WTC11 (cell line): ENCODE results near the gene TMEM205. TPM values are rescaled to one million over a fixed set of nuclear protein-coding genes. Genes with fewer than 3 reads are reported as not detected.

ENCODE experiments used
- ATAC-seq: fragments of 200-7000 bp; cut with Tn5 transposase; 2 replicates; pipeline ENCODE4 v1.10.0; 2021; ENCODE audit warnings: mild to moderate bottlenecking, moderate library complexity
- CTCF ChIA-PET: fragments of 300-600 bp; sonication (Branson Sonifier 250); formaldehyde crosslinking; loops from one replicate; lab custom pipeline; 2021; ENCODE audit warnings: antibody characterized with exemption; lab: Charles Lee
- POLR2A ChIA-PET: fragments of 350-600 bp; sonication (Branson Sonifier 250); formaldehyde crosslinking; loops from one replicate; lab custom pipeline; 2021; ENCODE audit warnings: antibody characterized with exemption; lab: Charles Lee
- DNase-seq: peaks from one replicate; pipeline ENCODE4 v3.0.0; 2021; ENCODE audit warnings: low spot score
- H3K27ac Mint-ChIP-seq: 2 replicates; pipeline ENCODE4 v1.8.0; 2021; ENCODE audit warnings: mixed read lengths
- H3K27me3 Mint-ChIP-seq: 2 replicates; pipeline ENCODE4 v1.8.0; 2021; ENCODE audit warnings: low read depth, mild to moderate bottlenecking, moderate library complexity, mixed read lengths
- H3K36me3 Mint-ChIP-seq: 2 replicates; pipeline ENCODE4 v1.8.0; 2021; ENCODE audit warnings: mixed read lengths
- H3K4me1 Mint-ChIP-seq: 2 replicates; pipeline ENCODE4 v1.8.0; 2022; ENCODE audit warnings: mixed read lengths
- H3K4me3 Mint-ChIP-seq: 2 replicates; pipeline ENCODE4 v1.8.0; 2021; ENCODE audit warnings: mild to moderate bottlenecking, moderate library complexity, mixed read lengths
- H3K9me3 Mint-ChIP-seq: 2 replicates; pipeline ENCODE4 v1.8.0; 2021; ENCODE audit warnings: mixed read lengths
- CDX4 ChIP-seq: fragments of 250-450 bp; sonication (Bioruptor Pico); IDR thresholded peaks from 2 replicates; pipeline ENCODE4 v1.9.0; 2021; ENCODE audit warnings: moderate library complexity, mild to moderate bottlenecking, inconsistent platforms, borderline replicate concordance
- CREM ChIP-seq: sonication (generic); formaldehyde crosslinking; IDR thresholded peaks from 2 replicates; pipeline ENCODE4 v1.8.1; 2022; ENCODE audit warnings: mild to moderate bottlenecking, missing genetic modification reagents, moderate library complexity
- CTCF ChIP-seq: fragments of 200-600 bp; IDR thresholded peaks from 2 replicates; pipeline ENCODE4 v1.8.0; 2022; ENCODE audit warnings: antibody characterized with exemption
- FOXP1 ChIP-seq: sonication (generic); formaldehyde crosslinking; IDR thresholded peaks from 2 replicates; pipeline ENCODE4 v1.8.0; 2022; ENCODE audit warnings: missing genetic modification reagents, mild to moderate bottlenecking, moderate library complexity, borderline replicate concordance
- GABPB1 ChIP-seq: sonication (generic); formaldehyde crosslinking; IDR thresholded peaks from 2 replicates; pipeline ENCODE4 v1.8.1; 2023; ENCODE audit warnings: mild to moderate bottlenecking, missing genetic modification reagents
- GRHL2 ChIP-seq: fragments of 250-450 bp; sonication (Bioruptor Pico); IDR thresholded peaks from 2 replicates; pipeline ENCODE4 v1.8.0; 2022; ENCODE audit warnings: mild to moderate bottlenecking, moderate library complexity; ENCODE audit not compliant: insufficient replicate concordance, severe bottlenecking
- HMGA2 ChIP-seq: fragments of 250-450 bp; sonication (Bioruptor Pico); IDR thresholded peaks from 2 replicates; pipeline ENCODE4 v1.4.0; 2021; ENCODE audit warnings: mild to moderate bottlenecking, moderate library complexity
- IRF2 ChIP-seq: sonication (generic); formaldehyde crosslinking; IDR thresholded peaks from 2 replicates; pipeline ENCODE4 v1.8.0; 2022; ENCODE audit warnings: low read depth, missing genetic modification reagents, borderline replicate concordance
- JAZF1 ChIP-seq: fragments of 250-450 bp; sonication (Bioruptor Pico); IDR thresholded peaks from 2 replicates; pipeline ENCODE4 v1.9.0; 2021; ENCODE audit warnings: moderate library complexity, mild to moderate bottlenecking, inconsistent platforms
- JUN ChIP-seq: sonication (generic); formaldehyde crosslinking; IDR thresholded peaks from 2 replicates; pipeline ENCODE4 v1.8.0; 2023; ENCODE audit warnings: mild to moderate bottlenecking, missing genetic modification reagents
- KAT7 ChIP-seq: sonication (generic); formaldehyde crosslinking; IDR thresholded peaks from 2 replicates; pipeline ENCODE4 v1.8.1; 2023; ENCODE audit warnings: missing genetic modification reagents, mild to moderate bottlenecking, borderline replicate concordance
- MAX ChIP-seq: sonication (generic); formaldehyde crosslinking; IDR thresholded peaks from 2 replicates; pipeline ENCODE4 v1.8.0; 2022; ENCODE audit warnings: mild to moderate bottlenecking, missing genetic modification reagents
- MYBL2 ChIP-seq: sonication (generic); formaldehyde crosslinking; IDR thresholded peaks from 2 replicates; pipeline ENCODE4 v1.8.1; 2023; ENCODE audit warnings: mild to moderate bottlenecking, moderate library complexity, missing genetic modification reagents
- NFE2L1 ChIP-seq: sonication (generic); formaldehyde crosslinking; IDR thresholded peaks from 2 replicates; pipeline ENCODE4 v1.8.1; 2023; ENCODE audit warnings: missing genetic modification reagents
- NR1H2 ChIP-seq: sonication (generic); formaldehyde crosslinking; IDR thresholded peaks from 2 replicates; pipeline ENCODE4 v1.9.0; 2021; ENCODE audit warnings: mild to moderate bottlenecking, moderate library complexity, missing genetic modification reagents
- RELA ChIP-seq: sonication (generic); formaldehyde crosslinking; IDR thresholded peaks from 2 replicates; pipeline ENCODE4 v1.8.1; 2022; ENCODE audit warnings: missing genetic modification reagents, mild to moderate bottlenecking, borderline replicate concordance
- RORB ChIP-seq: fragments of 250-450 bp; sonication (Bioruptor Pico); IDR thresholded peaks from 2 replicates; pipeline ENCODE4 v1.9.0; 2021; ENCODE audit warnings: mild to moderate bottlenecking
- TP53 ChIP-seq: sonication (generic); formaldehyde crosslinking; IDR thresholded peaks from 2 replicates; pipeline ENCODE4 v1.8.1; 2023; ENCODE audit warnings: mild to moderate bottlenecking, missing genetic modification reagents
- USF1 ChIP-seq: sonication (generic); formaldehyde crosslinking; IDR thresholded peaks from 2 replicates; pipeline ENCODE4 v1.8.0; 2022; ENCODE audit warnings: mild to moderate bottlenecking, missing genetic modification reagents
- ZMAT4 ChIP-seq: fragments of 250-450 bp; sonication (Bioruptor Pico); IDR thresholded peaks from 2 replicates; pipeline ENCODE4 v1.9.0; 2021; ENCODE audit warnings: mild to moderate bottlenecking
- ZNF263 ChIP-seq: sonication (generic); formaldehyde crosslinking; IDR thresholded peaks from 2 replicates; pipeline ENCODE4 v1.8.1; 2022; ENCODE audit warnings: low read depth, mild to moderate bottlenecking, moderate library complexity, missing genetic modification reagents
- ZSCAN18 ChIP-seq: fragments of 250-450 bp; sonication (Bioruptor Pico); IDR thresholded peaks from 2 replicates; pipeline ENCODE4 v2.1.2; 2022; ENCODE audit warnings: mild to moderate bottlenecking, moderate library complexity
- total RNA-seq: library from RNA; stranded (reverse); gene quantifications from 3 replicates; pipeline ENCODE4 v1.2.3, GENCODE V29; 2021

The TMEM205 gene
- total RNA-seq, 1 experiment from 2014 or later = 69.9 TPM

- DNase-seq = no peak
- no peaks in the 10 kb centered on the region for H3K36me3 Mint-ChIP-seq
- no peak for TF ChIP-seq RELA
- no peak within 1 kb of the TSS for H3K4me3 Mint-ChIP-seq
- ATAC-seq = no peak
- peaks cover 12% of the 10 kb centered on the region for H3K4me1 Mint-ChIP-seq
- ChIA-PET POLR2A (no interaction called here), CTCF (interaction anchor here (1.0 to 3.1 kb wide), 8 partner anchors 12 to 187 kb away, joined by 3 to 35 read pairs (median 3); partner anchors contain the start of gene EPOR)
- H3K27ac Mint-ChIP-seq = no peak within 1 kb of the TSS
- no peaks in the 10 kb centered on the region for H3K9me3 Mint-ChIP-seq
- no peaks in the 10 kb centered on the region; the same call in 1 of the 2 replicates for H3K27me3 Mint-ChIP-seq
Observed at GRCh38 chr19:11295665-11296245, 50.3 kb downstream of the TMEM205 start, which contains the start of gene TSPAN16. Gene TSPAN16 (plus strand): TSS chr19:11296160. CDS start chr19:11296298, 138 bp downstream.

GRCh38 chr19:11295180-11295579 lies 50.9 kb downstream of the TMEM205 start:
- Mint-ChIP-seq H3K36me3 (no peaks in the 10 kb centered on the region), H3K27me3 (no peaks in the 10 kb centered on the region; the same call in 1 of the 2 replicates), H3K9me3 (no peaks in the 10 kb centered on the region), H3K4me3 (no peak overlapping the region), H3K27ac (no peak overlapping the region), H3K4me1 (peaks cover 12% of the 10 kb centered on the region)
- TF ChIP-seq GRHL2 (no peak), CREM (CRISPR knock-in tag) (no peak), GABPB1 (no peak), KAT7 (CRISPR knock-in tag) (no peak), ZMAT4 (CRISPR knock-in tag) (no peak), USF1 (no peak), NFE2L1 (no peak), ZNF263 (CRISPR knock-in tag) (no peak), CDX4 (CRISPR knock-in tag) (no peak), FOXP1 (no peak), JUN (no peak)
- CTCF ChIA-PET = interaction anchor here (0.5 to 3.1 kb wide), 6 partner anchors 26 to 123 kb away, joined by 3 to 35 read pairs (median 4); partner anchors contain the start of gene EPOR
- no peak for ATAC-seq
- POLR2A ChIA-PET = no interaction called here
- no peak for DNase-seq

- no peaks in the 10 kb centered on the region; the same call in 1 of the 2 replicates for H3K27me3 Mint-ChIP-seq
- H3K4me3 Mint-ChIP-seq = peak overlapping the region; percentile 61
- ChIA-PET POLR2A (interaction anchor here (0.6 to 1.0 kb wide), 6 partner anchors 53 to 332 kb away, joined by 3 to 11 read pairs (median 4); partner anchors contain the start of genes CCDC159 and TMEM205), CTCF (interaction anchor here (0.6 to 3.1 kb wide), 74 partner anchors 8 to 442 kb away, joined by 3 to 59 read pairs (median 5); partner anchors contain the start of genes CCDC159, ECSIT, ELAVL3 and EPOR)
- H3K36me3 Mint-ChIP-seq = no peaks in the 10 kb centered on the region
- DNase-seq (peak; percentile 99), ATAC-seq (peak; percentile 94)
- no peaks in the 10 kb centered on the region for H3K9me3 Mint-ChIP-seq
- H3K4me1 Mint-ChIP-seq = peaks cover 8% of the 10 kb centered on the region
- peak overlapping the region; percentile 98 for H3K27ac Mint-ChIP-seq
- TF ChIP-seq JAZF1 = no peak
- no peak for TF ChIP-seq NR1H2 (CRISPR knock-in tag)
- 0 out of 2 replicates have a peak, but pooled peaks have one; percentile 26 for TF ChIP-seq MAX (CRISPR knock-in tag)
- no peak for TF ChIP-seq JUN
- TF ChIP-seq MYBL2 = no peak
- no peak for TF ChIP-seq HMGA2
- TF ChIP-seq RORB (CRISPR knock-in tag) = no peak
- TF ChIP-seq TP53 (CRISPR knock-in tag) = no peak
- TF ChIP-seq ZNF263 (CRISPR knock-in tag) = no peak
- TF ChIP-seq CTCF = peak; percentile 90
- no peak for TF ChIP-seq ZSCAN18 (CRISPR knock-in tag)
- no peak for TF ChIP-seq IRF2 (CRISPR knock-in tag)
Observed at GRCh38 chr19:11293433-11294389, 52.4 kb downstream of the TMEM205 start.
